ENCODE results near the gene SLC12A9.

- TF ChIP-seq CTCF (IDR thresholded peaks at IDR 0.05), result no peak
- no peak for TF ChIP-seq ZFX (IDR thresholded peaks at IDR 0.05; ENCODE audit: borderline replicate concordance)
Observed at GRCh38 chr7:100829150-100829716, 23.3 kb upstream of the SLC12A9 start.

Data from 22Rv1 (cell line).